ENCODE data around the gene COL15A1. TPM values are rescaled to one million over a fixed set of nuclear protein-coding genes. Genes with fewer than 3 reads are reported as not detected.

COL15A1 gene
- total and polyA plus RNA-seq, 5 donors from 2014 or later: 0.03 to 0.10 (median 0.06) TPM; not detected in 2

DNA sequence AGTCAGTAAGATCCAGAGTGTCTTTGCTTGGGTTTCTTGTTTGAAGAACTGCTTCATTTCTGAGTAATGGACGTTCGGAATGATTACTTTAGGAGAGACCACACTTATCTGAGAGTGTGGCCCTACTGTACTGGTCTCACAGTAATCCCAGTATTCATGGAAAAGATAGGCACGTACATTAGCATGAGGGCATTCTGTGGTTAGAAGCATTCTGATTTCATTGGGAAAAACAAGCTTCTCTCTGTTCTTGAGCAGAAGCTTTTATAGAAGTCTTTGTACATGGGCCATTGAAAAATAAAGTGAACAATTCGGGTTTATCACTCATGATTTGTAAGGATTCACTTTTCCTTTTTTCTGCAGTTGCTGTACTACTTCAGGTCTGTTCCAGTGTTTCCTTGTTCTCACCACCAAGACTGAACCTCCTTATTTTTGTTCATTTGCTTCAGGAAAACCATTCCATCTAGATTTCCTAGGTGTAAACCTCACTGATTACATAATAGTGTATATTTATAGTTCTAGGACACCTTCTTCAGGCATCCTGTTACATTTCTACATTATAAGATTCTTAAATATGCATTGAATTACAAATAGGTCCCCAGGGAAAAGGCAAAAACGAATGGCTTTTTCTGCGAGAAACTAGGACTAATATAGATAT is 171.3 kb downstream of the COL15A1 start:
- DNase-seq: no peak
- Mint-ChIP-seq H3K9me3 (no peaks in the 10 kb centered on the region), H3K27me3 (no peaks in the 10 kb centered on the region), H3K4me3 (peak overlapping the region in 2 of 4 donors; percentile 8 to 28), H3K36me3 (peaks cover 7% of the 10 kb centered on the region), H3K4me1 (peaks cover 34 to 93% (median 72%) of the 10 kb centered on the region in 4 donors), H3K27ac (peak overlapping the region in 2 of 3 donors; percentile 36 to 81)
- Histone ChIP-seq H3K9me3 (ENCODE audit: control insufficient read depth in 2 of 2, low read length in 2 of 2) (no peaks in the 10 kb centered on the region), H3K27me3 (ENCODE audit: control insufficient read depth, insufficient read depth, low read length) (no peaks in the 10 kb centered on the region), H3K27ac (ENCODE audit: insufficient read depth, low read length, poor library complexity, severe bottlenecking) (peak overlapping the region; percentile 69), H3K36me3 (ENCODE audit: control insufficient read depth, insufficient read depth, low read length) (no peaks in the 10 kb centered on the region), H3K4me1 (ENCODE audit: control insufficient read depth, insufficient read depth, low read length, poor library complexity, severe bottlenecking) (peaks cover 84% of the 10 kb centered on the region), H3K4me3 (ENCODE audit: low read depth, low read length) (peak overlapping the region; percentile 76)
- ATAC-seq (ENCODE audit: low read depth in 2 of 2): no peak

DNA sequence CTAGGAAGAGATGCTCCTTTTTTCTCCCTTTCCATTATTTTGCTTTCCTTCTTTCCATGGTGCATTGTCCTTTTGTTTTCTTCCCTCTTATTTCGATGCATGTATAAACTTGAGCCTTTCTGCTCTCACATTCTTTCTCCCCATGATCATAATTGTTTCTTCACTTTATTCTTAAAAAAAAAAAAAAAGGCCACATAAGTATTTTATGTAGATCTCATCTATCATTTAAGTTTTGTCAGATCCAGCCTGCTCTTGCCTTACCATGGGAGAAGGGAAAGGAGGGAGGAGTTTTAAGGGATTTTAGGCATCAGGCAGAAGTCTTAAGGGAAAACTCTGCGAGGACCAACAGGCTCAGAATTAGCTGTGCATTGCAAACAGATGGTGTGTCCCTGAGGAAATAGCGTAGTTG is 172.3 kb downstream of the COL15A1 start:
- Histone ChIP-seq H3K4me3 (ENCODE audit: low read depth, low read length) (no peak overlapping the region), H3K27ac (ENCODE audit: insufficient read depth, low read length, poor library complexity, severe bottlenecking) (peak overlapping the region; percentile 25), H3K9me3 (ENCODE audit: control insufficient read depth in 2 of 2, low read length in 2 of 2) (no peaks in the 10 kb centered on the region), H3K4me1 (ENCODE audit: control insufficient read depth, insufficient read depth, low read length, poor library complexity, severe bottlenecking) (peaks cover 87% of the 10 kb centered on the region), H3K27me3 (ENCODE audit: control insufficient read depth, insufficient read depth, low read length) (no peaks in the 10 kb centered on the region), H3K36me3 (ENCODE audit: control insufficient read depth, insufficient read depth, low read length) (no peaks in the 10 kb centered on the region)
- H3K27me3 Mint-ChIP-seq: no peaks in the 10 kb centered on the region
- DNase-seq: no peak
- peak overlapping the region in 3 of 4 donors; percentile 1 to 59 (median 7) for H3K4me3 Mint-ChIP-seq
- ATAC-seq (ENCODE audit: low read depth in 2 of 2): no peak
- H3K9me3 Mint-ChIP-seq: no peaks in the 10 kb centered on the region
- H3K4me1 Mint-ChIP-seq: peaks cover 37 to 93% (median 73%) of the 10 kb centered on the region in 4 donors
- peaks cover 7% of the 10 kb centered on the region for H3K36me3 Mint-ChIP-seq
- peak overlapping the region in 2 of 3 donors; percentile 16 to 70 for H3K27ac Mint-ChIP-seq

DNA sequence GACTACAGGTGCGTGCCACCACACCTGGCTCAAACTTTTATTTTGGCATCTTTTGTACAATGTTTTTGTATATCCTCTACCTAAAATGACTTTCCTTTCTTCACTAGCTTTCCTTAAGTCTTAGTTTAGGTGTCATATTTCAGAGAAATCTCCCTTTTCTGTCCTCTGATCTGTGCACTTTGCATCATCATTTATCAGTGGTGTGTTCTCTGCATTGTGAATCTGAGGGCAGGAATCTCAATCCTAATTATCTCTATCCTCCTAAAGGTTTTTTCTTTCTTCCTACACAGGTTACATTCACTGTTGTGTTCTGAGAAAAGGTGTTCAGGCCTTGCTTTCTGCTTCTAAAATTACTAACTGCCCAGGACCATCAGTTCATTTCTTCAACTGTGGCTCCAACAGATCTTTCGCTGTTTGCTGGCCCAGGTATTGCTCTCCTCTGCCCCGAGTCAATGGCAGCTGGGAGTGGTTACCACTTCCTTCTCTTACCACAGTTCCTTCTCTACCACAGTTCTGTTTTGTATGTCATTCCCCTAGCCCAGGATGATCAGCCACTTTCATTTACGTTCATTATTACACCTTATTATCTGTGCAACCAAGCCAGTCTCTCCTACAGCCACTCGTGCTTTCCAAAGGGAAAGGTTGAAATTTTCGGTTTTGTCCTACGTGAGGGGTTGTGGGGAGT is 175.2 kb downstream of the COL15A1 start:
- Mint-ChIP-seq H3K4me1 (peaks cover 33 to 91% (median 72%) of the 10 kb centered on the region in 4 donors), H3K36me3 (peaks cover 7% of the 10 kb centered on the region), H3K27me3 (no peaks in the 10 kb centered on the region), H3K27ac (peak overlapping the region; percentile 68 to 92 (median 83)), H3K9me3 (no peaks in the 10 kb centered on the region), H3K4me3 (peak overlapping the region; percentile 35 to 87 (median 80))
- no peaks in the 10 kb centered on the region for H3K27me3 ChIP-seq (ENCODE audit: control insufficient read depth, insufficient read depth, low read length)
- H3K9me3 ChIP-seq (ENCODE audit: control insufficient read depth in 2 of 2, low read length in 2 of 2): no peaks in the 10 kb centered on the region
- peak overlapping the region; percentile 52 for H3K27ac ChIP-seq (ENCODE audit: insufficient read depth, low read length, poor library complexity, severe bottlenecking)
- DNase-seq (peak; percentile 9 to 86 (median 77)), ATAC-seq (ENCODE audit: low read depth in 2 of 2) (peak; percentile 100)
- peaks cover 75% of the 10 kb centered on the region for H3K4me1 ChIP-seq (ENCODE audit: control insufficient read depth, insufficient read depth, low read length, poor library complexity, severe bottlenecking)
- H3K36me3 ChIP-seq (ENCODE audit: control insufficient read depth, insufficient read depth, low read length): no peaks in the 10 kb centered on the region
- H3K4me3 ChIP-seq (ENCODE audit: low read depth, low read length): peak overlapping the region; percentile 88

DNA sequence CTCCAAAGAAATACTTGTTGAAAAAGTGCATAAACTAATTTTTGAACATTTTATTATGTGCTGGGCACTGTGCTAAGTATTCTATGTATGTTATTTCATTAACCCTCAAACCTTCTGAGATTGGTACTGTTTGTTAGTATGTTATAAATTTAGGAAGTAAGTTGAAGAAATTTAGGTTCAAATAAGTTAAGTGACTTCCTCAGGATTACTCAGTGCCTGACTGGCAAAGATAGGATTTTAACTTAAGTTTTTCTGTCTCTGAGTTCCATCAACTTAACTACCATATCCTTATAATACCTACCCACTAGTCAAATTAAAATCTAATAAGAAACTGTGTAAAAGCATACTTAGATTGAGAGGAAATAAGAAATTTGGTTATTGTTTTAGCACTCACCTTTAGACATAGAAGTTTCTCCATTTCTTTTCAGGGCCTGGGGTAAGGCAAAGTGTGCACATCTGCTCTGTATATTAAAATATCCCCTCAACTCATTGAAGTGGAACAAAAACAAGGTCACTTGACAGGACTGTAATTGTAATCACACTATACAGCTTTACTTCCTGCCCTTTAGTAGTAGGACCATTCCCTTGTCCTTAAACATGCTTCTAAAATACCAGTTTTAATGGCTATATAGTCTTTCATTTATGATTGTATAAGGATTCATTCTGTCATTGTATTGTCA is 176.4 kb downstream of the COL15A1 start:
- H3K4me3 Mint-ChIP-seq: peak overlapping the region; percentile 35 to 87 (median 62)
- Histone ChIP-seq H3K27ac (ENCODE audit: insufficient read depth, low read length, poor library complexity, severe bottlenecking) (peak overlapping the region; percentile 52), H3K27me3 (ENCODE audit: control insufficient read depth, insufficient read depth, low read length) (no peaks in the 10 kb centered on the region), H3K36me3 (ENCODE audit: control insufficient read depth, insufficient read depth, low read length) (no peaks in the 10 kb centered on the region), H3K9me3 (ENCODE audit: control insufficient read depth in 2 of 2, low read length in 2 of 2) (no peaks in the 10 kb centered on the region), H3K4me1 (ENCODE audit: control insufficient read depth, insufficient read depth, low read length, poor library complexity, severe bottlenecking) (peaks cover 64% of the 10 kb centered on the region), H3K4me3 (ENCODE audit: low read depth, low read length) (peak overlapping the region; percentile 88)
- peak overlapping the region; percentile 62 to 83 (median 77) for H3K27ac Mint-ChIP-seq
- no peaks in the 10 kb centered on the region for H3K9me3 Mint-ChIP-seq
- H3K27me3 Mint-ChIP-seq: no peaks in the 10 kb centered on the region
- peaks cover 33 to 90% (median 71%) of the 10 kb centered on the region in 4 donors for H3K4me1 Mint-ChIP-seq
- ATAC-seq (ENCODE audit: low read depth in 2 of 2) (no peak), DNase-seq (no peak)
- H3K36me3 Mint-ChIP-seq: peaks cover 7% of the 10 kb centered on the region

Other genes with a start within 250 kb of the COL15A1 start
- not detected for gene GABBR2, start 235.0 kb upstream of the COL15A1 start, total RNA-seq
- gene GABBR2, start 235.0 kb upstream of the COL15A1 start, polyA plus RNA-seq: not detected
- 8.2 TPM for gene ANKS6, start 147.4 kb upstream of the COL15A1 start, total RNA-seq
- 1 to 10 TPM; 2.4 to 2.9 (median 2.5) TPM for gene ANKS6, start 147.4 kb upstream of the COL15A1 start, polyA plus RNA-seq
- 4.7 TPM for gene GALNT12, start 136.2 kb upstream of the COL15A1 start, total RNA-seq
- gene GALNT12, start 136.2 kb upstream of the COL15A1 start, polyA plus RNA-seq: 1 to 10 TPM; 1.4 to 3.1 (median 2.0) TPM
- 24.9 TPM for gene TGFBR1, start 161.2 kb downstream of the COL15A1 start, total RNA-seq
- gene TGFBR1, start 161.2 kb downstream of the COL15A1 start, polyA plus RNA-seq: 10 to 100 TPM; 18.0 to 27.0 (median 18.9) TPM

Data from CD4-positive, CD25-positive, alpha-beta regulatory T cell (primary cell).